Left ventricle myocardium superior (tissue), 1 donor: Measurements from ENCODE around the gene P2RY14. TPM values are rescaled to one million over a fixed set of nuclear protein-coding genes. Genes with fewer than 3 reads are reported as not detected.

Experiments
- ATAC-seq: fragments of 200-7000 bp; cut with Tn5 transposase; one replicate; pipeline ENCODE4 v1.9.1; 2020; ENCODE audit warnings: mild to moderate bottlenecking, moderate library complexity
- DNase-seq: peaks from one replicate; pipeline ENCODE4 v3.0.0-alpha.2; 2020
- intact Hi-C: fragments of 100-400 bp; cut with micrococcal nuclease; formaldehyde crosslinking; loops from one replicate; pipeline ENCODE4 v1.11.0; 2022
- total RNA-seq: library from RNA; stranded (reverse); fragmentation: NEBNext Ultra II Directional; extraction: Animal tissue kit (Norgen Biotek cat#: 25700); gene quantifications from one replicate; pipeline ENCODE4 v1.2.1, GENCODE V29; 2021
- donor health status: DM: no; HTN: yes; CAD: no; lungs with severe emphysema.

Gene P2RY14
- total RNA-seq, 1 donor from 2014 or later, result 4.4 TPM

GRCh38 chr3:151169262-151169947, 108.9 kb downstream of the P2RY14 start:
- DNase-seq (peak; percentile 31), ATAC-seq (peak; percentile 51)
- intact Hi-C loops, result loop anchor here (2.0 to 5.0 kb wide), 2 partner anchors 58 to 113 kb away; no protein-coding TSS in a partner anchor

- ATAC-seq (peak; percentile 75), DNase-seq (peak; percentile 88)
- intact Hi-C loops, result loop anchor here (2.0 to 5.0 kb wide), 2 partner anchors 59 to 114 kb away; no protein-coding TSS in a partner anchor
These were observed 109.9 kb downstream of the P2RY14 start for GRCh38 chr3:151168269-151169094.

- no peak for DNase-seq
- ATAC-seq, result no peak
- intact Hi-C loops, result loop anchor here (5.0 kb wide), 1 partner anchor 61 kb away; no protein-coding TSS in a partner anchor
These were observed 112.2 kb downstream of the P2RY14 start for GRCh38 chr3:151166161-151166560.

GRCh38 chr3:151165226-151165625, 113.1 kb downstream of the P2RY14 start:
- DNase-seq (no peak), ATAC-seq (no peak)
- intact Hi-C loops, result loop anchor here (5.0 kb wide), 1 partner anchor 62 kb away; no protein-coding TSS in a partner anchor

Other genes starting within 250 kb of the P2RY14 start
- gene MED12L, start 192.9 kb downstream of the P2RY14 start, total RNA-seq, result 0.10 TPM
- gene GPR171, start 75.3 kb downstream of the P2RY14 start, total RNA-seq, result 0.15 TPM
- gene GPR87, start 38.3 kb upstream of the P2RY14 start, total RNA-seq, result not detected
- 1.2 TPM for gene P2RY13, start 51.0 kb upstream of the P2RY14 start, total RNA-seq
- gene P2RY12, start 106.2 kb upstream of the P2RY14 start, total RNA-seq, result 1.0 TPM
- 1.9 TPM for gene IGSF10, start 182.5 kb upstream of the P2RY14 start, total RNA-seq